T47D (cell line): ENCODE measurements around the gene GABRB1.

ENCODE experiments used
- DNase-seq, 2 experiments: peaks; one replicate each; pipeline versions ENCODE4 v3.0.0 to v3.0.0-alpha.2; 2011 to 2012; ENCODE audit warnings: low read depth in 1 of 2, low spot score in 1 of 2
- JUND ChIP-seq: IDR thresholded peaks from 2 replicates; pipeline ENCODE4 v1.6.1; 2012; ENCODE audit warnings: low read depth
- in situ Hi-C: cut with HindIII; loops from 2 replicates; pipeline ENCODE4 v1.10.0; 2016; ENCODE audit warnings: low sequenced_read_pairs, low pct_unique_long_range_greater_than_20kb

GABRB1 gene

DNA sequence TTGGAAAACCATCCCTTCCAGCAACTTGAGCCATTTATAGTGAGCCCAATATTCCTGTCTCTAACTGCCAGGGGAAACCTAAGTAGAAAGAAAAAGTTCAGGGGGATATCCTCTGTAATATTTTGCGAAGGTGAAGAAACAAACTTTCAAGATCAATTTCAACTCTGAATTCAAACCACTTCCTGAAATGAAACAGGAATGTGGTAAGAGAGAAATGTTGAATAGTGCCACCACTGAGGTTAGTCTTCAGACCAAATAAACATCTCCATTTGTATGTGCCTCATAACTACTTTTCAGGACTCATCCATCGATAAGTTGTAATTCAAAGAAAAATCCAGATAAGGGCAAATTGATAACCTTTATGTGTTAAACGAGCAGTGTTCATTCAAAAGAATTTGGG is 128.7 kb downstream of the GABRB1 start:
- no peak for TF ChIP-seq JUND
- in situ Hi-C loops = no loop called here
- no peak for DNase-seq

DNA sequence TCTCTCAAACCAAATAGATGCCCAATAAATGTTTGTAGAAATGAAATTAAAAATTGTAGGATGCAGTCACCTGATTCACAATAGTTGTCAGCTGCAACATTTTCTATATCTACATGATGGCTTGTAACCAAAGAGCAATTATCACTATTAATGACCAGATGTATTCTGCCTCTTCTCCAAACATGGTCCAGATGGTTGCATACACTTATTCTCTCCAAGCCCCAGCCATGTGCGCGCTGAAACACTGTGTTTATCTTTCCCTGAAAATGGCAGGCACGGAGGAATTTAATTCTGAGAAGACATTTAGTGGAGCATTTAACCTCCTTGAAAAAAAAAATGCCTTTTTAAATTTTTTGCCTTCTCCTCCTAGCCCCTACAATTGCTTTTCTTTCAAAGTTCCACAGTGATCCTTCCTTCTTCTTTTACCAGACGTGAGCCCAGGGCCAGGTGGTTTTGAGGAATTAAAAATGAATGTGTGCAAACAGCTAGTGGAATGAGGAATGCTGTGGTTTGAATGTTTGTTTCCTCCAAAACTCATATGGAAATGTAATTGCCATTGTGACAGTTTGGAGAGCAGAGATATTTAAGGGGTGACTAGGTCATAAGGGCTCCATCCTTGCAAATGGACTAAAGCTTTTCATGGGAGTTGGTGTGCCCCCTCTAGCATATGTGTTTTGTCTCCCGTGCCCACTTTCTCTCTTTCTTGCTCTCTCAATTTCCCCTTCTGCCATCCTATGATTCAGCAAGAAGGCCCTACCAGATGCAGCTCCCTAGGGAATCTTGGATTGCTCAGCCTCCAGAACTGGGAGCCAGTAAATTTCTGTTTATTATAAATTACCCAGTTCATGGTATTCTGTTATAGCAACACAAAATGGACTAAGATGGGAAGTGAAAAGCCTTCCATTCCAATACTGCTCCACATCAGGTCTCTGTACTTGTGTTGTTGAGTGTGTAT is 136.0 kb downstream of the GABRB1 start:
- in situ Hi-C loops = no loop called here
- DNase-seq = peak in 1 of 2 experiments; percentile 4
- TF ChIP-seq JUND = no peak

DNA sequence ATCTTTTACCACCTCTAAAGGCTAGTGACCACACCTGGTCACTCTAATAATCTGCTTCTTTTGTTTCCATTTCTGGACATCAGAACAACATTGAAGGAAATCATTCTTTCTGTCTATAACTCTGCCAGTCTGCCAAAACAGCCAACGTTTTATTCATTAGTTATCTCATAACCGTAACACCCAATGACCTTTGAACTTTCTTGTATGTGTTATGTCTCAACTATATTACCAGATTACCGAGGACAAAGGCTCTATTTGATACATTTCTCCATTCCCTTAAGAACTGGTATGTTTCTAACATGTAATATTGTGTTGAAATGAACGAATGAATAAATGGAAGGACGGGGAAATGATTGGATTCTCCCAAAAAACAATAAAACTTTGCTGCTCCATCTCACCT is 152.7 kb downstream of the GABRB1 start:
- DNase-seq = no peak
- TF ChIP-seq JUND = no peak
- in situ Hi-C loops = no loop called here

DNA sequence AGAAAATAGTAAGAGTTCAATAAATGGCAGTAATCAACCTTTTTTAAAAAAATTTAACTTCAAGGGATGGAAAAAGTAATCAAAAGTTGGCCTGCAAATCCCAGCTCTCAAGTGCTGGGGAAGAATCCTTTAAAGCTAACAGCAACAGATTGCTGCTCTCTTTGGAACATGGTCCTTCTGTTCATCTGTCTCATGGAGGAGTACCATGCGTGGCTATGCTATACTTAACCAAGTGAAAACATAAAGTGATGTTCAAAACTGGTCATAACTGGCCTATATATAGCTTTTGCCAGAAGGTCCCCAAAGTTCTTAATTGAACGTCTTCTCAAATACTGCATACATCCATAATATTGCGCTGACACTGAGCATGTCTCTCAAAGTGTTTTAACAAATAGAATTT is 154.4 kb downstream of the GABRB1 start:
- in situ Hi-C loops = no loop called here
- no peak for DNase-seq
- no peak for TF ChIP-seq JUND

DNA sequence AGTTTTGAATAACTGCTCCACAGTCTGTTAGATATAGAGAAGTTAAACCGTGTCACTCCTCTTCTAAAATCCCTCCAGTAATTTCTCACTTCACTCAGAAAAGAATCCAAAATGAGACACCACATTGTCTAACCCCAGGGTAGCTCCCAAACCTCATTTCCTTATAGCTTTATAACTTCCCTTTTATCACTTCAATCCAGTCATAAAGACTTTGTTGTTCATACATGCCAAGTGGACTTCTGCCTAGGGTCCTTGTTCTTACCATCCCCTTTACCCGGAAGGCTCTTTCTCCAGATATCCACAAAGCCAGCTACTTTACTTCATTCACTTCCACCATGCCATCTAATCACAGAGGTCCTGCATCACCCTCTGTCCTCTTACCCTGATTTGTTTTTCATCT is 156.2 kb downstream of the GABRB1 start:
- DNase-seq = no peak
- in situ Hi-C loops = no loop called here
- TF ChIP-seq JUND = no peak

DNA sequence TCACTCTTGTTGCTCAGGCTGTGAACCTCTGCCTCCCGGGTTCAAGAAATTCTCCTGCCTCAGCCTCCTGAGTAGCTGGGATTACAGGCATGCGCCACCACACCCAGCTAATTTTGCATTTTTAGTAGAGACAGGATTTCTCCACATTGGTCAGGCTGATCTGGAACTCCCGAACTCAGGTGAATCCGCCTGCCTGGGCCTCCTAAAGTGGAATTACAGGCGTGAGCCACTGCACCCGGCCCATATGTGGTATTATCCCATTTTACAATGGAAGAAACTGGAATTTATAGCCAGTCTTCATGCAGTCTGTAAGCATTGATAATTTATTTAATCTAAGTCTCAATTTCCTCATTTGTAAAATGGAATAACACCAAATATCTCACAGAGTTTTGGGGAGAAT is 161.8 kb downstream of the GABRB1 start:
- in situ Hi-C loops = no loop called here
- TF ChIP-seq JUND = no peak
- DNase-seq = no peak

DNA sequence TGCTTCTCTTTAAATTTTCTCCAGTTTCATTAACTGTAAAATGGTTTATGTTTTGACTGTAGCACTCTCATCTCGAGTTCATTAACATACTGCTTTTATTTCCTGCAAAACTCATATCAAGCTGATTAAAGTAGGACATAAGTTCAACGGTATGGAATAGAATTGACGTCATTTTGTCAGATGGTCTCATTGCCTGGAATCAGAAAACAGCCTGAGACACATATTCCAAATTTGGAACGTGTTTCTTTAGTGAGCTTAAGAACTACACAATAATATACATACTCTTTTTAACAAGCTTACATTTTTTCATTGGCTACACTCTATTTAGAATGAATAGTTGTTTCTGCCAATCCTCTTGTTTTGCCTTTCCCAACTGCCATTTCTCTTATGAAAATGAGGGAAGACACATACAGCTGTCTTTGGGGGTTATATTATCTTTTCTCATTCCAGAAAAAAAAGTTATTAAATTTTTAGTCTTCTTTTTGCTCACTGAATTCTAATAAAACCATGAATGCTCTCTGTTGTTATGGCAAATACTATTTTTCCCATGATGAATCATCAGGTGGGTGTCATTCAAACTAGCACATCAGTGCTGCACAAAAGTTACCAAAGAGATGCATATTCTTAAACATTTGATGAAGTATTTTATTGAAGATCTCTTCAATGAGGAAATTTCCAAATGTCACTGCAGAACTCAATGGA is 162.8 kb downstream of the GABRB1 start:
- in situ Hi-C loops = no loop called here
- TF ChIP-seq JUND = no peak
- DNase-seq = no peak

DNA sequence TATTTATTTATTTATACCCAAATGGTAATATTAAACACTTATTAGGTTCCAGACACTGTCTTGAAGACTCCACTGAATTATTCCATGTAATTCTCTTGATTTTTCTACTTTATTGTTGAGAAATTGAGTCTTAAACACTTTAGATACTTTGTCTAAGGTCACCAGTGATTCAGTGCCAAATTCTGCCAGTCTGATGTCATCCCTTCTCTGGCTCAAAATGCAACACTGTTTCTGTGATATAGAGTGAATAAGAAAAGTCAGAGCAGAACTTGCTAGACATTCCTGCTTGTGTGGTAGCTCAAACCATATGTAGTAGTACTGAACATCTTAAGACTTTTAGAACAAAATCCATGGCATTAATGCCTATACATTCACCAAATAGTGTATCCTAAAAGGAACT is 164.3 kb downstream of the GABRB1 start:
- in situ Hi-C loops = no loop called here
- no peak for DNase-seq
- TF ChIP-seq JUND = no peak

DNA sequence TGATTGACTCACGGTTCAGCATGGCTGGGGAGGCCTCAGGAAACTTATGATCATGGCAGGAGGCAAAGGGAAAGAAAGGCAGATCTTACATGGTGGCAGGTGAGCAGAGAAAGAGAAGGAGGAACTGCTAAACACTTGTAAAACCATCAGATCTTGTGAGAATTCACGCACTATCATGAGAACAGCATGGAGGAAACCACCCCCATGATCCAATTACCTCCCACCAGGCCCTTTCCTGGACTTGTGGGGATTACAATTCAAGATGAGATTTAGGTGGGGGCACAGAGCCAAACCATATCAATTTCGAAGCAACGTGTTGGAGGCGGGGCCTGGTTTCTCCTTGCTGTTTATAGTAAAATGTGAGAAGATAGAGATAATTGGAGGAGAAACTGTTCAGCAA is 167.4 kb downstream of the GABRB1 start:
- no peak for DNase-seq
- TF ChIP-seq JUND = no peak
- in situ Hi-C loops = no loop called here

DNA sequence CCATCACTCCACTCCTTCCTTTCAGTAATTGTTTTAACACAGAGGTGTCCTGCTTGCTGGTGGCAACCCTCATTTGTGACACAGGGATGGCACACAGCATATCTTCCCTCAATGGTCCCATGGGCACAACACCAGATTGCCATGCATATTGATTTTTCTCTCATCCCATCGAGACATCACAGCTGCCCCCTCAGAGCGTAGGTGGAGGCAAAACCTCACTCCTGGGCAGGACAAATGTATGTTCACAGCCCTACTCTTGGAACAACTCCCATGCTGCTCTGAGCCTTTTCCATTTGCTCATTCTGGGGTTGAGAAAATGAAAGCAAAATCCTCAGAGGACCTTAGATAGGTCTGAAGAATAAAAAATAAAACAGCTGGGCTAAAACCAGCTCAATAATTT is 172.2 kb downstream of the GABRB1 start:
- TF ChIP-seq JUND = no peak
- in situ Hi-C loops = no loop called here
- no peak for DNase-seq

DNA sequence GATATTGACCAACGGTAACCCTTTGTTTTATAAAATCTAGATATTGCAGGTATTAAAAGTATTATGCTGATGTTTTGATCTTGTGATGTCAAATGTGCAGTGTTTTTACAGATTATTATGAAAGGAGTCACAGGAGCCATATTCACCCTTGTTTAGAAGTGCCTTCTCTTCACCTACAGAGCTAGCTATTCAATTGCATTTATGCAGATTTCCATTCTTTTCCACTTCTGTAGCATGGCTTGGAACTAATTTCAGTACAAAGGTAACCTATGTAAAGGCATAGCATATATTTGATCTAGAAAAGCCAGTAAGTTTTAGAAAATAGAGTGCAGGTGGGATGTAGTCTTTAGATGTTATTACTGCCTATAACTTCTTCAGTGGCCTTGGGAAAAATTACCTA is 176.2 kb downstream of the GABRB1 start:
- DNase-seq = no peak
- in situ Hi-C loops = no loop called here
- no peak for TF ChIP-seq JUND

DNA sequence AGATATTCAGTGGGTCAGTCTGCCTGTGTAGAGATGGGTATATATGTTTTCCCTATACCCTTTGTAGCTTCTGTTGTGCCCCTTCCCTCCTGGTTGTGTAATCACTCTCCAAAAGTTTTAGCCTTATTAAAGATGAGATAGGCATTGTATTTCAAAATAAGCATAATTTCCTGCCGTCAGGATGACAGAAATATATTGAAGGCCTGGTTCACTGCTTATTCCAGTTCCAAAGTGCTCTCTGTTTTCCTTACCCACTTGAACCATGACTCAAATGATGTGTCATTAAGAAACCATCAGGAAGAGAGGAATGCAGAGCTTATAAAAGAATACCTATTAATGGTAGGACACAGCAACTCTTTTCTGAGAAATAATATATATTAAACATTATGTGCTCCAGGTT is 178.5 kb downstream of the GABRB1 start:
- no peak for DNase-seq
- no peak for TF ChIP-seq JUND
- in situ Hi-C loops = no loop called here

DNA sequence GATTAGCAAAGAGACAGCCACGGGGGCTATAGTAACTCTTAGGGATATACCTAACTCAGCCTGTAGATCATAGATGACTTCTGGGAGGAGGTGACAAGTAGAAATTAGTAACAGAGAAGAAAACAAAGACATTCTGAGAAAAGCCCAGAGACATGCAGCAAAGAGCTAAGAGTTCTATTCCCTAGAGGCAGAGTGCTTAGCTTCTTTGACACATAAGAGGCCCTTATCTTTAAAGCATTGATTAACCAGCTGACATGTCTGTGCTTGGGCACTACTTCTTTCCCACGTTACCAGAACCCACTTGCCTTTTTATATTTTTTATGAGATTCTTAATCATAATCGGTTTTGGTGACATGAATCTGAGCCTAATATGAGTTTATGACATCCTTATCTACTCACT is 179.5 kb downstream of the GABRB1 start:
- in situ Hi-C loops = no loop called here

More for the DNA sequence above, 179.5 kb downstream of the GABRB1 start:
- no peak for DNase-seq
- TF ChIP-seq JUND = no peak
